T-cell (primary cell): ENCODE measurements around the gene DISP2. TPM values are rescaled to one million over a fixed set of nuclear protein-coding genes. Genes with fewer than 3 reads are reported as not detected.

Experiments
- ATAC-seq, 4 experiments: fragments of 200-7000 bp in 3 of 4; fragments of 150-1000 bp in 1 of 4; cut with Tn5 transposase; replicated peaks in 1 of 4; 1 replicate in 3 of 4; 2 replicates in 1 of 4; pipeline ENCODE4 v1.10.0; 2021; ENCODE audit warnings: moderate library complexity in 3 of 4, mild to moderate bottlenecking in 2 of 4, moderate number of reproducible peaks in 1 of 4
- CTCF ChIA-PET, 2 donors: fragments of 300-600 bp; sonication (Branson Sonifier 250); formaldehyde crosslinking; loops; one replicate each; lab custom pipeline; 2022; ENCODE audit warnings: antibody characterized with exemption in 2 of 2; lab: Charles Lee
- POLR2A ChIA-PET, 2 donors: fragments of 300-600 bp; sonication (Branson Sonifier 250); formaldehyde crosslinking; loops; one replicate each; lab custom pipeline; 2022; ENCODE audit warnings: antibody characterized with exemption in 2 of 2; lab: Charles Lee
- DNase-seq, 35 experiments: peaks; one replicate each; pipeline versions ENCODE4 v3.0.0 to v3.0.0-alpha.2; 2013 to 2023
- H3K27ac ChIP-seq: one replicate; pipeline ENCODE4 v1.5.1; 2013; ENCODE audit warnings: low read length
- H3K27me3 ChIP-seq, 2 experiments: replicated peaks in 1 of 2; 1 replicate in 1 of 2; 2 replicates in 1 of 2; pipeline versions ENCODE4 v1.6.1 to v1.7.0; 2013; ENCODE audit warnings: low read length in 1 of 2, mixed read lengths in 1 of 2; ENCODE audit not compliant: control insufficient read depth in 2 of 2, insufficient read depth in 2 of 2; ENCODE audit errors: extremely low read depth in 1 of 2
- H3K36me3 ChIP-seq, 2 donors: 1 replicate in 1 of 2; 2 replicates in 1 of 2; pipeline versions ENCODE4 v1.6.1 to v1.7.0; 2013; ENCODE audit warnings: low read length in 1 of 2; ENCODE audit not compliant: control insufficient read depth in 2 of 2, insufficient read depth in 1 of 2; ENCODE audit errors: extremely low read depth in 1 of 2
- H3K4me1 ChIP-seq, 2 experiments: 1 replicate in 1 of 2; 2 replicates in 1 of 2; pipeline versions ENCODE4 v1.6.1 to v1.7.0; 2013; ENCODE audit warnings: low read length in 2 of 2, mixed read lengths in 1 of 2; ENCODE audit not compliant: insufficient read depth in 2 of 2, control insufficient read depth in 1 of 2; ENCODE audit errors: extremely low read depth in 1 of 2
- H3K4me3 ChIP-seq, 2 donors: 1 replicate in 1 of 2; 2 replicates in 1 of 2; pipeline versions ENCODE4 v1.5.1 to v1.7.0; 2013; ENCODE audit warnings: mild to moderate bottlenecking in 2 of 2, low read length in 1 of 2, moderate library complexity in 1 of 2; ENCODE audit not compliant: control insufficient read depth in 1 of 2; ENCODE audit errors: extremely low read depth in 1 of 2
- H3K9me3 ChIP-seq: 2 replicates; pipeline ENCODE4 v1.7.0; 2013
- H3K27ac Mint-ChIP-seq, 2 donors: one replicate each; pipeline ENCODE4 v1.8.0; 2020 to 2021; ENCODE audit warnings: mild to moderate bottlenecking in 2 of 2, mixed read lengths in 2 of 2
- H3K27me3 Mint-ChIP-seq, 2 donors: one replicate each; pipeline ENCODE4 v1.8.0; 2021 to 2022; ENCODE audit warnings: mixed read lengths in 2 of 2
- H3K36me3 Mint-ChIP-seq: one replicate; pipeline ENCODE4 v1.8.0; 2021; ENCODE audit warnings: mixed read lengths
- H3K4me1 Mint-ChIP-seq, 3 donors: one replicate each; pipeline ENCODE4 v1.8.0; 2020 to 2022; ENCODE audit warnings: mixed read lengths in 3 of 3, mild to moderate bottlenecking in 1 of 3
- H3K4me3 Mint-ChIP-seq, 3 donors: one replicate each; pipeline ENCODE4 v1.8.0; 2020 to 2022; ENCODE audit warnings: mild to moderate bottlenecking in 3 of 3, mixed read lengths in 3 of 3, moderate library complexity in 3 of 3
- H3K9me3 Mint-ChIP-seq, 3 donors: one replicate each; pipeline ENCODE4 v1.8.0; 2020 to 2022; ENCODE audit warnings: mixed read lengths in 3 of 3
- WGBS: methylation state at CpG from one replicate; pipeline ENCODE4 v1.1.5; 2013; ENCODE audit warnings: missing lambda C conversion rate; ENCODE audit not compliant: insufficient coverage; 5-methylcytosine and 5-hydroxymethylcytosine counted together
- total RNA-seq, 35 experiments: library from RNA in 6 of 35; stranded (reverse) in 6 of 35; fragments of 120-200 nt in 1 of 35; gene quantifications; one replicate each; pipeline versions ENCODE4 v1.2.1 to v1.2.4 and lab custom pipeline; 2013 to 2026

DISP2 gene
- total RNA-seq, 5 donors from 2014 or later (not counting 1 experiment from before 2014, with no cell fraction given), result 0.03 to 1.4 (median 0.18) TPM

- Mint-ChIP-seq H3K27ac (no peak overlapping the region), H3K27me3 (no peaks in the 10 kb centered on the region), H3K4me1 (peaks cover 11 to 14% (median 14%) of the 10 kb centered on the region in 3 donors), H3K9me3 (no peaks in the 10 kb centered on the region), H3K4me3 (no peak overlapping the region), H3K36me3 (no peaks in the 10 kb centered on the region)
- peaks cover 0 to 23% of the 10 kb centered on the region in 2 experiments for H3K27me3 ChIP-seq
- DNase-seq, result no peak
- ATAC-seq, result no peak
- no peaks in the 10 kb centered on the region for H3K9me3 ChIP-seq
- POLR2A ChIA-PET, result no interaction called here
- H3K36me3 ChIP-seq, result no peaks in the 10 kb centered on the region
- H3K27ac ChIP-seq, result no peak overlapping the region
- H3K4me3 ChIP-seq, result no peak overlapping the region
- WGBS, result 76% methylated on average over 9 of the region's 11 CpGs
- H3K4me1 ChIP-seq, result peaks cover 7 to 25% of the 10 kb centered on the region in 2 experiments
- CTCF ChIA-PET, result interaction anchor here (0.6 to 3.6 kb wide), 18 partner anchors 12 to 84 kb away, joined by 3 to 30 read pairs (median 4); partner anchors contain the start of genes PLCB2 (in 2 of the 2) and IVD (in 1 of the 2)
Measured at GRCh38 chr15:40338921-40339620, 18.9 kb upstream of the DISP2 start.

- 94% methylated on average over 7 of the region's 7 CpGs for WGBS
- no peaks in the 10 kb centered on the region for H3K9me3 Mint-ChIP-seq
- ATAC-seq, result no peak
- no peaks in the 10 kb centered on the region for H3K9me3 ChIP-seq
- H3K27me3 ChIP-seq, result peaks cover 0 to 28% of the 10 kb centered on the region in 2 experiments
- no peak overlapping the region for H3K27ac Mint-ChIP-seq
- no peak for DNase-seq
- H3K4me1 Mint-ChIP-seq, result peaks cover 6 to 13% (median 10%) of the 10 kb centered on the region in 3 donors
- H3K4me1 ChIP-seq, result peaks cover 2 to 23% of the 10 kb centered on the region in 2 experiments
- ChIA-PET CTCF (interaction anchor here (0.8 to 3.6 kb wide), 6 partner anchors 15 to 65 kb away, joined by 3 to 20 read pairs (median 3); partner anchors contain the start of gene PLCB2 (in 2 of the 2)), POLR2A (no interaction called here)
- no peaks in the 10 kb centered on the region for H3K27me3 Mint-ChIP-seq
- no peak overlapping the region for H3K27ac ChIP-seq
- no peaks in the 10 kb centered on the region for H3K36me3 Mint-ChIP-seq
- H3K4me3 ChIP-seq, result no peak overlapping the region
- H3K36me3 ChIP-seq, result no peaks in the 10 kb centered on the region
- no peak overlapping the region for H3K4me3 Mint-ChIP-seq
Measured at GRCh38 chr15:40339621-40339945, 18.4 kb upstream of the DISP2 start.

- Mint-ChIP-seq H3K27me3 (no peaks in the 10 kb centered on the region), H3K36me3 (no peaks in the 10 kb centered on the region), H3K4me1 (peaks cover 4 to 15% (median 9%) of the 10 kb centered on the region in 3 donors), H3K4me3 (no peak overlapping the region), H3K27ac (no peak overlapping the region), H3K9me3 (no peaks in the 10 kb centered on the region)
- Histone ChIP-seq H3K4me1 (peaks cover 0 to 20% of the 10 kb centered on the region in 2 experiments), H3K4me3 (no peak overlapping the region), H3K36me3 (no peaks in the 10 kb centered on the region), H3K27me3 (peaks cover 0 to 34% of the 10 kb centered on the region in 2 experiments), H3K27ac (no peak overlapping the region), H3K9me3 (no peaks in the 10 kb centered on the region)
- ChIA-PET CTCF (interaction anchor here (0.5 to 3.6 kb wide), 8 partner anchors 17 to 1851 kb away, joined by 3 to 20 read pairs (median 4); partner anchors contain the start of gene PLCB2 (in 1 of the 2)), POLR2A (interaction anchor here in 1 of 2 donors (0.6 kb wide), 1 partner anchor 828 kb away, joined by 3 read pairs; no protein-coding TSS in a partner anchor)
- DNase-seq, result no peak
- WGBS, result 95% methylated on average over 11 of the region's 14 CpGs
- no peak for ATAC-seq
Measured at GRCh38 chr15:40340038-40340739, 17.8 kb upstream of the DISP2 start.

DNA sequence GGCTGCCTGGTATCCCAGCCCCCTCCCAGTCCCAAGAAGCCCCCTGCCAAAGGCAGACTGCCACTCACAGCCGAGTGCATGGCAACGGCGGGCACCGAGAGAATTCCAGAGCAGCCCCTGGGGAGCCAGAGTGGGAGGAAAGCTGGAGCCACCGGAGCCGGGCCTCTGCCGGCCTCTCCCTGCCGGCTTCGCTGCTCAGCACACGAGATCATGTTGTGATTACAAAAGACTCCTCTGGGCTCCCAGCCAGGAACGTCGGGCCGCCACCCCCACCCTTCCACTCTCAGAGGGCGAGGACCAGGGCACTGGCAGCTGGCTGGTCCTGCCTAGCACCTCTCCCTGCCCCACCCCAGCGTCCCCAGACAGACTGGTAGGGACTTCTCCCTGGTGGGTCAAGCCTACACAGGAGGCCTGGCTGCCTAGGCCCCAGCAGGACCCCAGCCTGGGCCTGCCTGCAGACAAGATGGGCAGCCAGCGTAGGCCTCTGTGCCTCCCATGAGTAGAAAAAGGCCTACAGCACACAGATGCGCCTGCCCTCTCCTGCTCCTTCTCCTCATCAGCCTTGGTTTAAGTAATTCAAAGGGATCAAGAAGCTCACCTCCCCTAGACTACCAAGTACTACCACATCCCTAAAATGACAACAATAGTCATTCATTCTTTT lies 17.1 kb upstream of the DISP2 start, which contains the start of gene CCDC9B:
Gene CCDC9B (minus strand): TSS at position 200 of the 661 bp plus-strand sequence. CDS start 120 bp downstream, at position 80.
- H3K36me3 Mint-ChIP-seq, result no peaks in the 10 kb centered on the region
- no peak within 1 kb of the TSS for H3K27ac Mint-ChIP-seq
- ATAC-seq (no peak), DNase-seq (no peak)
- no peak within 1 kb of the TSS for H3K27ac ChIP-seq
- peaks cover 0 to 35% of the 10 kb centered on the region in 2 experiments for H3K27me3 ChIP-seq
- H3K4me3 ChIP-seq, result no peak within 1 kb of the TSS
- CTCF ChIA-PET, result interaction anchor here (0.6 to 1.4 kb wide), 6 partner anchors 18 to 891 kb away, joined by 3 to 9 read pairs (median 4); no protein-coding TSS in a partner anchor
- no peaks in the 10 kb centered on the region for H3K36me3 ChIP-seq
- POLR2A ChIA-PET, result interaction anchor here in 1 of 2 donors (0.6 kb wide), 1 partner anchor 827 kb away, joined by 3 read pairs; no protein-coding TSS in a partner anchor
- H3K9me3 ChIP-seq, result no peaks in the 10 kb centered on the region
- 82% methylated on average over 14 of the region's 17 CpGs for WGBS
- H3K27me3 Mint-ChIP-seq, result no peaks in the 10 kb centered on the region
- no peaks in the 10 kb centered on the region for H3K9me3 Mint-ChIP-seq
- H3K4me1 ChIP-seq, result peaks cover 0 to 20% of the 10 kb centered on the region in 2 experiments
- H3K4me3 Mint-ChIP-seq, result no peak within 1 kb of the TSS
- peaks cover 4 to 15% (median 9%) of the 10 kb centered on the region in 3 donors for H3K4me1 Mint-ChIP-seq

DNA sequence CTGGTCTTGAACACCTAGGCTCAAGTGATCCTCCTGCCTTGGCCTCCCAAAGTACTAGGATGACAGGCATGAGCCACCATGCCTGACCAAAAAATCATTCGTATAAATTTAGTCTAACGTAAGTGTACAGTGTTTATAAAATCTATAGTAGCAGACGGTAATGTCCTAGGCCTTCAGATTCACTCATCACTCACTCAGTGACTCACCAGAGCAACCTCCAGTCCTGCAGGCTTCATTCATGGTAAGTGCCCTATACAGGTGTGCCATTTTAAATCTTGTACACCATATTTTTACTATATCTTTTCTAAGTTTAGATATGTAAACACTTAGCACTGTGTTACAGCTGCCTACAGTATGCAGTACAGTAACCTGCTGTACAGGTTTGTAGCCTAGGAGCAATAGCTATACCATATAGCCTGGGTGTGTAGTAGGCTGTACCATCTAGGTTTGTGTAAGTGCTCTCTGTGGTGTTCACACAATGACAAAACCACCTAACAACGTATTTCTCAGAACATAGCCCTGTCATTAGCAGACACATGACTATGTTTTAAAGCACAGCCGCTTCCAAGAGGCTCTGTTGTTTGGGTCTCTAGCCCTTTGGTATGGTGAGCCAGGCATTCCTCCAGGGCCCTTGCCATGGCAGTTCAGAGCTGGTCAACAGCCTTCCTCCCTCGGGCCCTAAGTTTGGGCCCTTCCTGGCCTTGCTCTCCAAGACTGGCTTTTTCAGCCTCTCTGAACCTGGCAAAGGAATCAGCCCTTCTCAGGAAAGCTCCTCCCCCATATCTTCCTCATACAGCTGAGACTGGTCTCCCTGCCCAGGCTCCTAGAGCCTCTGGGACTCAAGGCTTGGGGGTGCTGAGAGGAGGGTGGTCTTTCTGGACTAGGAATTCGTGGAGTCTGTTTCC lies 15.4 kb upstream of the DISP2 start:
- WGBS, result 47% methylated on average over 2 of the region's 7 CpGs
- H3K27me3 ChIP-seq, result peaks cover 0 to 32% of the 10 kb centered on the region in 2 experiments
- H3K9me3 Mint-ChIP-seq, result no peaks in the 10 kb centered on the region
- H3K27me3 Mint-ChIP-seq, result no peaks in the 10 kb centered on the region
- H3K4me1 ChIP-seq, result peaks cover 0 to 15% of the 10 kb centered on the region in 2 experiments
- no peak overlapping the region for H3K4me3 ChIP-seq
- peaks cover 4 to 15% (median 7%) of the 10 kb centered on the region in 3 donors for H3K4me1 Mint-ChIP-seq
- H3K27ac Mint-ChIP-seq, result no peak overlapping the region
- H3K36me3 ChIP-seq, result no peaks in the 10 kb centered on the region
- no peaks in the 10 kb centered on the region for H3K9me3 ChIP-seq
- ATAC-seq (no peak), DNase-seq (no peak)
- CTCF ChIA-PET, result interaction anchor here (0.6 to 2.8 kb wide), 7 partner anchors 13 to 125 kb away, joined by 3 to 14 read pairs (median 5); no protein-coding TSS in a partner anchor
- no peaks in the 10 kb centered on the region for H3K36me3 Mint-ChIP-seq
- POLR2A ChIA-PET, result no interaction called here
- no peak overlapping the region for H3K4me3 Mint-ChIP-seq
- H3K27ac ChIP-seq, result no peak overlapping the region
